Measurements from ENCODE around the gene TRAK1.

- TF ChIP-seq CTCF (IDR thresholded peaks at IDR 0.05; ENCODE audit: low read depth, low read length) (no peak), EZH2phosphoT487 (IDR thresholded peaks at IDR 0.05; ENCODE audit: low read depth) (no peak)
Observed at GRCh38 chr3:42216931-42217333, 125.8 kb downstream of the TRAK1 start.

Measured in OCI-LY3 (cell line).